NCI-H446 (cell line): ENCODE data around the gene PLEKHD1.
A peak's percentile ranks its signal among the peaks of the same experiment; 100 is the strongest.

Source experiments
- DNase-seq, 2 experiments: peaks; one replicate each; lab custom pipeline; 2025; lab: John Stamatoyannopoulos, UW

The PLEKHD1 gene

GRCh38 chr14:69518289-69519101, 34.0 kb downstream of the PLEKHD1 start:
- no peak for DNase-seq

DNA sequence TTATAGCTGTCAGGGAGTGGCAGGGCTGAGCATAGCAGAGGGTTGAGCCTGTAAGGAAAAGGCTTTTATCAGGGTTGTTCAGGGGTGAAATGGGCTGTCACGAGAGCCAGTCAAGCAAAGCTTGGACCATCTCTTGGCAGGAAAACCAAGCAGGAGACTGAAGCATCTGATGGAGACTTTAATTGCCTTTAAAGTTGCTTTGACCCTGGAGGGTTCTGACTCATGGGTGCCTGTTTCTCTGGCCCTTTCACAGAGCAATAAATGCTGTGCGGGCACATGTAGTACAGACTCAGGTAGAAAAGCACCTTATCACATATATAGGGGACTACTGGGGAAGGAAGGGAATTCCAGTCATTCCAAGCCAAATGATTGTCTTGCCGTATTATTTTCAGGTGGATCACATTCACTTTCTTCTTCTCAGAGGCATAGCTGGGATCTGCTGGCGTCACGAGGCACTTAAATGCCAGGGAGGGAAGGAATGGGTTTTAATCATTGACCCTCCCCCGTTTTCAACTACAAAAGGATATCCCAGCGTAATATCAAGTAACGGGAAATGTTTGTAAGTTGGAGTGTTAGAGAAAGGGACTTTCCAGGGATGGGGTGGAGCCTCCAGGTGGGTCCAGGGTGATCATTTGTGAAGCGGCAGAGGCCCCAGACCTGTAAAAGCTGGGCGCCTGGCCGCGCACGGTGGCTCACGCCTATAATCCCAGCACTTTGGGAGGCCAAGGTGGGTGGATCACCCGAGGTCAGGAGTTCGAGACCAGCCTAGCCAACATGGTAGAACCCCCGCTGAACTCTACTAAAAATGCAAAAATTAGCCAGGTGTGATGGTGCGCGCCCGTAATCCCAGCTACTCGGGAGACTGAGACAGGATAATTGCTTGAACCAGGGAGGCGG, 34.9 kb downstream of the PLEKHD1 start:
- DNase-seq, result peak in 1 of 2 experiments; percentile 15

DNA sequence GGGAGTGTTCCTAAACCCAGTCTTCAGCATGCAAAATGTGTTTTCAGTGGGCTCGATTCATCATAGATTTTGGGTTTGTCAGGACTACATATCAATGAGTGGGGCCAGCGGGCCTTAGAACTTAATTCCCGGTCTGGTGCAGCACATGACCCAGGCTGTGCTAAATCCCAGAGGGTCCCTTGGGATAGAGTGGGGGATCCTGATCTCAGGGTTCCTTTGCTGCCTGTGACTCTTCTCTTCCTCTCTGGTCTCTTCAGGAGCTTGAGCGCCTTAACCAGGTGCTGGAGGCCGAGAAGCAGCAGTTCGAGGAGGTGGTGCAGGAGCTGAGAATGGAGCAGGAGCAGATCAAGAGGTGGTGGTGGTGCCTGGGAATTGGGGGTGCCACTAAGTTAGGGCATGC, 37.5 kb downstream of the PLEKHD1 start:
- no peak for DNase-seq

- no peak for DNase-seq
These were observed 41.4 kb downstream of the PLEKHD1 start for GRCh38 chr14:69525896-69526295.

GRCh38 chr14:69527635-69528034, 43.1 kb downstream of the PLEKHD1 start:
- DNase-seq, result no peak

GRCh38 chr14:69528143-69528542, 43.6 kb downstream of the PLEKHD1 start:
- DNase-seq, result no peak

DNA sequence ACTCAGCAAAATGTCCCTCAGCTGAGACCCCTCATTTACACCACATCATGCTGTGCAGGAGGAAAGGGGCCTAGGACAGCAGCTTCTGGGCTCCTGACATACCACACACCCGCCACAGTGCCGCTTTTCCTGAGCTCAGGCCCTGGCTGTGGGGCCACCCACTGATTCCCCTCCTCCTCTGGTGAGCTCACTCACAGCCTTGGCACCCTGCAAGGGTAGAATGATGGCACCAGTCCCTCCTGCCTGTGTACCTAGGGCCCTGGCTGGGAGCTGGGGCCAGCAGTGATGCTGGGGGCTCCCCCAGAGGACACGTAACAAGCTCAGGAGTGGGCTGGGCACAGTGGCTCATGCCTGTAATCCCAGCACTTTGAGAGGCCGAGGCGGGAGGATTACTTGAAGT, 44.4 kb downstream of the PLEKHD1 start:
- DNase-seq, result no peak

DNA sequence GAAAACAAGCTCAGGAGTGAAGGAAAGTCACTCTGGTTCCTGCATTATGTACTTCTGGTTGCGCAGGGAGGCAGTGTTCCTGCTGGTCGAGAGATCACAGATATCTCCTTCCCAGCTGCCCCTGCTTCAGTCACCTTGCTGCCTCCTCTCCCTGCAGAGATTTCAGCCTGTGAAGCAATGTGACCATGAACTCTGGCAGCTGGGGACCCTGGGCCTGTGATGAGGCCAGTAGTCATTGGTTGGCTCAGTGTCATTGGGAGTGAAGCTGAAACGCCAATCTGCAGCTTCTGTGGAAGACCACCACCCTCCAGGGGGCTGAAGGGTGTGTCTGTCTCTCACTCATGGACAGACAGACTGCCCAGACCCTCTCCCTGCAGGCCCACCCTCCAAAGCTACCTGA, 45.0 kb downstream of the PLEKHD1 start:
- DNase-seq, result no peak

DNA sequence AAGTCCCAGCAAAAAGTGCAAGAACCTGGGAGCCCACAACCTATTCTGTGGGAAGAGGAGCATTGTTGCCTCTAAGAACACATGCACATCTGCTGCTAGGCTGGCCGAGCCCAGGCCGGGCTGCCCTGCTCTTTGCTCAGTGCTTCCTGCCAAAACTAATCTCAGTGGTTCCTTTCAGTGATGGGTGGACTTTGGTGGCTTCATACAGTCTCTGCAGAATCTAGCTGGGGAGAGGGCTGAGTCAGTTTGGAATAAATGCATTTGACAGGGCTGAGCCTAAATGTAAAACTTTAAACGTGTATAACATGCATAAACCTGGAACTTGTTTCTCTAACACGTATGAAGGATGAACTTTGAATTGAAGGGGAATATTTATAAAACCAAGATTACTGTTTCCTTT, 45.6 kb downstream of the PLEKHD1 start:
- DNase-seq, result no peak

DNA sequence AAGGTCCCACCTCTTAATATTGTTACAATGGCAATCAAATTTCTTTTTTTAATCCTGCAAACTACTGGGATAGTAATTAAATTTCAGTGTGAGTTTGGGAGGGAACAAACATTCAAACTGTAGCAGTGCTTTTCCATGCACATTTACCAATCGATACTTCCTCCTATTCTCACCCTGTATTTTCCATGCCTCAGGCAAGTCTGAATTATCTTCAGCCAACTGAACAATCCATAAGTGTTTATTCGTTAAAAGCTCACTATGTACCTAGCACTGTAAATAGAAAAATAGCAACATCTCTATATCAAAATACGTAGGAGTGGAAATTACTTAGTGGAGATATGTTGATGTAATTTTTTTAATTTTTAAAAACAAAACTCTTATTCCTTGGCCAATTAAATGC, 46.6 kb downstream of the PLEKHD1 start:
- no peak for DNase-seq

GRCh38 chr14:69532561-69533340, 48.2 kb downstream of the PLEKHD1 start:
- no peak for DNase-seq

DNA sequence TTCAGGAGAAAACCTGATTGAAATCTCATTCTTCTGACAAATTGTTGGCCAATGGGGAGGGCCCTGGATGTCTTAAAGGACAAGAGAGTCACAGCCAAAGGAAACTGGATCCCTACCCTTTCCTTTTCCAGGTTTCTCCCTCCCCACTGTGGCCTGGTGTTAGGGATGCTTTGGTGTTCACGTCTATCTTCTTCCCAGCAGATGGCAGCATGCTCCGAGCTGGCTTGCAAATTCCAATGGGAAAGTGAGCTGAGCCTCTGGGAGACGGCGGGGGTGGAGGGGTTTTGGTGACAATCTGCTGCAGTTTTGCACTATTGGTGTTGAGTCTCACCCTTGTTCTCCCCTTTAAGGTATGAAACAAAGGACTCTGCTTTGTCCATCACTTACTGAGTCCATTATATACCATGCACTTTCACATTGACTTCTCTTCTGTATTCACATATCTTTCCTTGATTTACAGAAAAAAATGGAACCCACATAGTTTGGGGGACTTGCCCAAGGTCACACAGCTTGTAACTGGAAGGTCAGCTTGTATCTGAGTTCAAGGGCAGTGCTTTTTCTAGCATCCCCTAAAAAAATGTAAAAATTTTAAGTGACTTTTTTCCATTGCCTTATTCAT, 50.8 kb downstream of the PLEKHD1 start:
- DNase-seq, result peak; percentile 63 to 65

GRCh38 chr14:69536971-69537370, 52.4 kb downstream of the PLEKHD1 start:
- no peak for DNase-seq

DNA sequence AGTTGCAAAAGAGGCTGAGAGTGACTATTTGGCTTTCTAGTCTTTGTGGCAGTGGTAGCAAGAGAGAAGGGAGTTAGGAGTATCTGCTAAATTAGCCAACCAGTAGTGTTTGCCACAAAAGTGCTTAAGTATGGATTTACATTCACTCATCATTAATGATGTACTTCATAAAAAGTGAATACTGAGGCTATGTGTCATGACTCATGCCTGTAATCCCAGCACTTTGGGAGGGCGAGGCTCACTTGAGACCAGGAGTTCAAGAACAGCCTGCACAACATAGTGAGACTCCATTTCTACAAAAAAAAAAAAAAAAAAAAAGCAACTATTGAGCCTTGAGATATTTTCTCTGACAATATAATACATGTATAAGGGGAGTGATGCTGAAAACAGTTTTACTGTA, 53.4 kb downstream of the PLEKHD1 start:
- no peak for DNase-seq

GRCh38 chr14:69538766-69539165, 54.2 kb downstream of the PLEKHD1 start:
- DNase-seq, result no peak

GRCh38 chr14:69539631-69540410, 55.3 kb downstream of the PLEKHD1 start:
- DNase-seq, result peak in 1 of 2 experiments; percentile 13

DNA sequence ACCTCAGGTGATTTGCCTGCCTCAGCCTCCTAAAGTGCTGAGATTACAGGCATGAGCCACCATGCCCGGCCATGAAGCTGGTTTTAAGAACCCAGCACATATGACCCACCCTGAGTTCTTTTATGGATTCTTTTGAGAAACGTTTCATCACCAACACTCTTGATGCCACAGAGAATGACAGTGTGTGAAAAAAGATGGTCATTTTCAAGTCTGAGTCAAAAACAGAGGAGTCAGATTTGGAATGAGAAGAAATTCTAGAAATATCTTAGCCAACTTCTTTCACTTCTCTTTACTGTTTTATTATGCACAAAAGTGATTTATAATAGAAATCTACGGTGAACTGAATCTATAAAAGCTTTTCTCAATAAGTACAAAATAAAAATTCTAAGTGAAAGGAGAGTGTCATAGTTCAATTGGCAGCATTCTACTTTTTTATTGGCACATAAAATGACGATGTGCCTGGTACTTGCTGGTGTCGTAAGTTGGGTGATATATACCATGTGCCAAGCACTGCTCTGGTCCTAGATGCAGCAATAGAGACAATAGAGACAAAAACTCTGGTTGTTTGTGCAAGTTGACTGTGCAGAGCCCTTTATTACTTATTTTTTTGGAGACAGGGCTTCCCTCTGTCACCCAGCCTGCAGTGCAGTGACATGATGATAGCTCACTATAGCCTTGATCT, 56.3 kb downstream of the PLEKHD1 start:
- DNase-seq, result no peak

GRCh38 chr14:69542311-69542710, 57.8 kb downstream of the PLEKHD1 start:
- DNase-seq, result no peak

DNA sequence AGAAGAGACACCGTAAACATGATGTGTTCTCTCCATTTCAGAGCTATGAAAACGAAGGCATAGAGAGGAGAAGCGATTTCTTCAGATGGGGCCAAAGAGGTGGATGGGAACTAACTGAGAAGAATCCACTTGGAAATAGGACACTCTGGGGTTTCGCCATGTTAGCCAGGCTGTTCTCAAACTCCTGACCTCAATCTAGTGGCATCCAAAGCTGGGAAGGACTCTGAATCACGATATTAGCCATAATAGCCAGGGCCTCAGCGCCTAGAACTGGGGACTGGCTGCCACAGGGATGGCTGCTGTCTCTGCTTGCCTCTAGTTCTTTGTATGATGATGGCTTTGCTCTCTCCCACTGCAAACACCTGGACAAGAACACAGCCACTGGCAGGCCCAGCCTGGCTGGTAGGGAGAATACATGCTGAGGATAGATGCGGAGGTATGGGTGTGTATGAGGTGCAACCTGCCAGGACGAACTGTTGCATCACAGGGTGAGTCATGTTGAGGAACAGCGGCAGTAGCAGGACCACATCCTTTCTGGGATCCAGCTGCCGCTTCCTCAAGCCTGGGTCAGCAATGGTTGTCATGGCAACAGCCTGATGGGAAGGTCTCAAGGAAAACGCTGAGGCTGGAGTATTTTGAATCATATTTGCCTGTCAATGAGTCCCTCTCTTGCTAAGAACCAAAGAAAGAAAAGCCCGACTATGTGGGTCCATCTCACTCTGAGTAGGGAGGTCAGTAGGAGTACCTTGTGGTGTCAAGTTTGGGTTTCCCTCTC, 59.0 kb downstream of the PLEKHD1 start:
- peak in 1 of 2 experiments; percentile 30 for DNase-seq
